Spleen (tissue), 7 donors: ENCODE results near the gene SMCP.

Source experiments
- POLR2A ChIP-seq, 3 donors: fragments of 450-650 bp; IDR thresholded peaks; one replicate each; pipeline ENCODE4 v1.5.1; 2017; ENCODE audit warnings: antibody characterized with exemption in 3 of 3, mild to moderate bottlenecking in 1 of 3
- TF ChIP-seq, protein P1 (sequence below), 11 experiments: fragments of 200-600 bp in 7 of 11; fragments of 450-650 bp in 4 of 11; sonication (generic) in 4 of 11; IDR thresholded peaks in 8 of 11; conservative IDR thresholded peaks in 3 of 11; 1 replicate in 7 of 11; 2 replicates in 4 of 11; pipeline versions ENCODE4 v1.4.0 to v1.8.0; 2016 to 2021; ENCODE audit warnings: antibody characterized with exemption in 11 of 11, inconsistent platforms in 4 of 11, mild to moderate bottlenecking in 1 of 11
- donor health status: DM: no; HTN: no; CAD: no; lungs with moderate emphysema.
- donor health status: DM: no; HTN: no; CAD: no.
- donor health status: DM: no; HTN: no; CAD: no.

DNA sequence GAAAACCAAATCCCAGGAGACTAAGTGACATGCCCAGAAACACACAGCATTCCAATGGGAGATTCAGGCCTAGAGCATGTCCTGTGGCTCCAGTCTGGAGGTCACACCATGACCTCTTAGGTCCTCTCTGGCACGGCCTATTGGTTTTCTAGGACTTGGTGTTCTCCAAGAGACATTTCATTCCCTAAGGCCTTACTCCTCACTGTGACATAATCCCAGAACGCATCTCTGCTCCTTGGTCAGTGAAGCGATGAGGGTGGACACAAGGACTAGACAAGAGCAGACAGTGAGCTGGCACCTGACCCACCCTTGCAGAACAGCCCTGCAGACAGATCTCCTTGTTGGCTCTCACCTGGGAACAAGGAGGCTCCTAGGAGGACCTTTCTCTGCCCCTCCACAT, 31.1 kb downstream of the SMCP start:
- TF ChIP-seq, protein P1, sequence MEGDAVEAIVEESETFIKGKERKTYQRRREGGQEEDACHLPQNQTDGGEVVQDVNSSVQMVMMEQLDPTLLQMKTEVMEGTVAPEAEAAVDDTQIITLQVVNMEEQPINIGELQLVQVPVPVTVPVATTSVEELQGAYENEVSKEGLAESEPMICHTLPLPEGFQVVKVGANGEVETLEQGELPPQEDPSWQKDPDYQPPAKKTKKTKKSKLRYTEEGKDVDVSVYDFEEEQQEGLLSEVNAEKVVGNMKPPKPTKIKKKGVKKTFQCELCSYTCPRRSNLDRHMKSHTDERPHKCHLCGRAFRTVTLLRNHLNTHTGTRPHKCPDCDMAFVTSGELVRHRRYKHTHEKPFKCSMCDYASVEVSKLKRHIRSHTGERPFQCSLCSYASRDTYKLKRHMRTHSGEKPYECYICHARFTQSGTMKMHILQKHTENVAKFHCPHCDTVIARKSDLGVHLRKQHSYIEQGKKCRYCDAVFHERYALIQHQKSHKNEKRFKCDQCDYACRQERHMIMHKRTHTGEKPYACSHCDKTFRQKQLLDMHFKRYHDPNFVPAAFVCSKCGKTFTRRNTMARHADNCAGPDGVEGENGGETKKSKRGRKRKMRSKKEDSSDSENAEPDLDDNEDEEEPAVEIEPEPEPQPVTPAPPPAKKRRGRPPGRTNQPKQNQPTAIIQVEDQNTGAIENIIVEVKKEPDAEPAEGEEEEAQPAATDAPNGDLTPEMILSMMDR (IDR thresholded peaks at IDR 0.05 in 8 of 11, conservative IDR thresholded peaks at IDR 0.05 in 3 of 11): no peak
- no peak for TF ChIP-seq POLR2A (IDR thresholded peaks at IDR 0.05)
